Right renal pelvis (tissue), 4 donors: Measurements from ENCODE around the gene BMP8A. TPM values are rescaled to one million over a fixed set of nuclear protein-coding genes. Genes with fewer than 3 reads are reported as not detected.
"Not testable (repeated sequence)": the region's sequence is repeated elsewhere in the genome, so short reads cannot be mapped to it uniquely, and the experiment has no call there.

Source experiments
- DNase-seq, 4 donors: peaks; one replicate each; pipeline ENCODE4 v3.0.0-alpha.2; 2013; ENCODE audit warnings: low read depth in 4 of 4, low spot score in 3 of 4, missing footprints in 1 of 4
- polyA plus RNA-seq, 4 donors: library from polyadenylated mRNA; unstranded; fragments of 120-200 nt; gene quantifications; one replicate each; pipeline ENCODE4 v1.2.1, GENCODE V29; 2013; ENCODE audit not compliant: insufficient read length in 4 of 4

Gene BMP8A, protein sequence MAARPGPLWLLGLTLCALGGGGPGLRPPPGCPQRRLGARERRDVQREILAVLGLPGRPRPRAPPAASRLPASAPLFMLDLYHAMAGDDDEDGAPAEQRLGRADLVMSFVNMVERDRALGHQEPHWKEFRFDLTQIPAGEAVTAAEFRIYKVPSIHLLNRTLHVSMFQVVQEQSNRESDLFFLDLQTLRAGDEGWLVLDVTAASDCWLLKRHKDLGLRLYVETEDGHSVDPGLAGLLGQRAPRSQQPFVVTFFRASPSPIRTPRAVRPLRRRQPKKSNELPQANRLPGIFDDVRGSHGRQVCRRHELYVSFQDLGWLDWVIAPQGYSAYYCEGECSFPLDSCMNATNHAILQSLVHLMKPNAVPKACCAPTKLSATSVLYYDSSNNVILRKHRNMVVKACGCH
- under 1 TPM; 0.32 to 0.86 (median 0.50) TPM for polyA plus RNA-seq

DNA sequence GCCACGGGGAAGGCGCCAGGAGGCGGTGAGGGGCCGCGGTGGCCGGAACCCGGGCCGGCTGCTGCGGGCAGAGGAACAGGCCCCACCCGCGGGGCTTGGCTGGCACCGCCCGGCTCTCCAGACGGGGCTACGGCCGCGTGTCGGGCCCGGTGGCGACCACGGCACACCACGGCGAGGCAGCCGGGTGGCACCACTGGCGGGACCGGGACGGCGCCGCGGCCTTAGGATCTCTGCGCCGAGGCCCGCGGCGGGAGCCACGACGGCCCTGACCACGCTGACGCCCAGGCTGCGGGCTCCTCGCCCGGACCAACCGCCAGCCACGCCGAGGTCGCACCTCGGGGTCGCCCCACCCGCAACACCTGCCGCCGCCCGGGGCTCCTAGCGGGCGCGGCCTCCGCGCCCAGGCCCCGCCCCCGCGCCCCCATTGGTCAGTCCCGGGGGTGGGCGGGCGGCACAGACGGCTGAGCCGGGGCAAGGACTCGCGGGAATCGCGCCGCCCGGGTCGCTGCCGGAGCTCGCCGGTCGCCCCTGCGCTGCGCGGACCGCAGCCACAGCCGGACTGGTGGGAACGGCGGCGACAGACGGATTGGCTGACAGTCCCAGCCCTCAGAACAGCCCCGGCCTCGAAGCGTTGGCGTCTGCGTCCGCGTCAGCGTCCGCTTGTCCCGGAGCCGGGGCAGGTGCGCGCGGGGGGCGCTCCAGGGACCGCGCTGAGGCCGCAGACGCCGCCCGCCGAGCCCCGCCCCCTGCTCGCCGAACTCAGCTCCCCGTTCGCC, at the start of gene BMP8A:
Gene BMP8A (plus strand): TSS at position 491 of the 776 bp plus-strand sequence. CDS start 356 bp downstream, outside the sequence.
- DNase-seq = no peak

DNA sequence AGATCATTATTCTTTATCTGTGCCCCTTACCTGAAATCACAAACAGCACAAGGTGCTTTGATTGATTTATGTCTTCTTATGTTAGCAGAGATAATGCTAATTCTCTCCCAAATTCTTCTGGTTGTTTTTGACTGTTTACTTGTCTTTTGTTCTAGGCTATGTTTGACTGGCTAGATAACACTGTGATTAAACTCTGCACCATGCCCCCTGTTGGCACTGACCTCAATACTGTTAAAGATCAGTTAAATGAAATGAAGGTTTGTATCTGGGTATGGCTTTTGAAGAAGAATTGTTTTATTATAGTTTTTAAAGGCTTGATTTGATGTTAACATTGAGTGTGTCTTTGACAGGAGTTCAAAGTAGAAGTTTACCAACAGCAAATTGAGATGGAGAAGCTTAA, 49.6 kb upstream of the BMP8A start:
- DNase-seq = no peak

DNA sequence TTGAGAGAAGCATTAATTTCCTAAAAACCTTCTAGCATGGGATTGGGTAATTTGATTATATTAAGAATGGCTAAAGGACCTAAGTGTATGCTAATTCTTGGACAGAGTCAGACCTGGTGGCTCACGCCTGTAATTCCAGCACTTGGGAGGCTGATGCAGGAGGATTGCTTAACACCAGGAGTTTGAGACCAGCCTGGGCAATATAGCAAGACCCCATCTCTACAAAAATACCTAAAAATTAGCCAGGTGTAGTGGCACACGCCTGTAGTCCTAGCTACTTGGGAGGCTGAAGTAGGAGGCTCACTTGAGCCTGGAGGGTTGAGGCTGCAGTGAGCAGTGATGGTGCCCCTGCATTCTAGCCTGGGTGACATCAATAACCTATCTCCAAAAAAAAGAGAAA, 45.9 kb upstream of the BMP8A start:
- no peak for DNase-seq

DNA sequence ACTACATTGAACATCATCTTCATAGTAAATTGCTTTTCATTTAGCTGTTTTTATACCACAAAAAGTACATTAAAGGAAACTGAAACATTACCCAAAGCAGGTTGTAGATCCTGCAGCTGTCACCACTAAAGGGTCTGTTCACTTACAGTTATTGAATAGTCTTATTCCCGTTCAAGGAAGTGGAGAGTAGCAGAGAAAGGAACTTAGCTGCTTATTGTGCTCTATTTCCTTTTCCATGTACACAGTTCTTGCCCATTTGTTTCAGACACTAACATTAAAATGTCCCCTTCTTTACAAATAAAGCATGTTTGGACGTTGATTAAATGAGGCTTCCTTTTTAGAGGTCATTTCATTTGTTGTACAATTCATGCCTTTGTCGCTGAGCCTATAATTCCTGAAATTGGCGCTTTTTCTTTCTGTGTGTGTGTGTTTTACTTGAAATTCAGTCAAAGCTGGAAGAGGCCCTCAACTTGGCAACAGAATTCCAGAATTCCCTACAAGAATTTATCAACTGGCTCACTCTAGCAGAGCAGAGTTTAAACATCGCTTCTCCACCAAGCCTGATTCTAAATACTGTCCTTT, 44.4 kb upstream of the BMP8A start:
- no peak for DNase-seq

GRCh38 chr1:39450041-39450440, 41.4 kb upstream of the BMP8A start:
- DNase-seq = not testable (repeated sequence)

GRCh38 chr1:39450956-39451606, 40.4 kb upstream of the BMP8A start:
- DNase-seq = no peak

DNA sequence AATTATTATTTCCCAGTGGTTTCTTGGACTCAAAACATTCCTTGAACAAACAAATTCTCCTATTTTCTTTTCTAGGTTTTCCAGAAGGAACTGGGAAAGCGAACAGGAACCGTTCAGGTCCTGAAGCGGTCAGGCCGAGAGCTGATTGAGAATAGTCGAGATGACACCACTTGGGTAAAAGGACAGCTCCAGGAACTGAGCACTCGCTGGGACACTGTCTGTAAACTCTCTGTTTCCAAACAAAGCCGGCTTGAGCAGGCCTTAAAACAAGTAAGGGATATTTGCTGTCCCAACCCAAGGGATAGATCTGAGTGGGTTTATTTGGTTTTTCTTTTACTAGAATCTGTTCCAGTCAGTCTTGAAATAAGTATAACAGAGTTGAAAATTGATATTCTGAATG, 39.4 kb upstream of the BMP8A start:
- no peak for DNase-seq

GRCh38 chr1:39452540-39452939, 38.9 kb upstream of the BMP8A start:
- no peak for DNase-seq

DNA sequence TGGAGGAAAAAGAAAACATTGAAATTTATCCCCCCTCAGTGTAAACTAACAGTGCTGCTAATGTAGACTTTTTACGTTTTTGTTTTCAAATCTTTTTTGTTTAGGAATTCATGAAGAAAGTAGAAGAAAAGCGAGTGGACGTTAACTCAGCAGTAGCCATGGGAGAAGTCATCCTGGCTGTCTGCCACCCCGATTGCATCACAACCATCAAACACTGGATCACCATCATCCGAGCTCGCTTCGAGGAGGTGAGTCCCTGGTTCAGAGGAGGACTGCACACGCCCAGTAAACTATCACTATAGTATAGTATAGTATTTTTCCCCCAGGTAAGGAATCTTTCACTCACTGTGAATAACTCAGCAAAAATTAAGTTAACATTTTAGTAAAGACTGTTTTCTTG, 37.8 kb upstream of the BMP8A start:
- DNase-seq = no peak

GRCh38 chr1:39458991-39459390, 32.4 kb upstream of the BMP8A start:
- no peak for DNase-seq

DNA sequence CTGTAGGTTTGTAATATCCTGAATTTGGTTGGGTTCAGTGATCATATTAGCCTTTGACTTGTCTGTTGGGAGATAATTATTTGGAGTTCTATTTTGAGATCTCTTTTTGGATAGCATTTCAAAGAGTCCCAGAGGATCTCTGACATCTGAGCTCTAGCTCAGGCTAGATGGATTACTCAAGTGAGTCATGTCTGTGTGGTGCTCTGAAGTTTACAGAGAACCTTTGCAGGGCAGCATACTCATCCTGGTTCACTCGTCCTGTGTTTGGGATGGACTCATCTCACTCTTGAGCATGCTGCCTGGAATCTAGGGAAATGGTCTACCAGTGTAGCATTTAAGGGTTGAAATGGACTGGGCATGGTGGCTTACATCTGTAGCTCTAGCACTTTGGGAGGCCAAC, 29.4 kb upstream of the BMP8A start:
- DNase-seq = no peak

GRCh38 chr1:39466413-39467107, 24.9 kb upstream of the BMP8A start:
- no peak for DNase-seq

GRCh38 chr1:39467108-39467720, 24.2 kb upstream of the BMP8A start:
- peak; percentile 33 to 44 (median 34) for DNase-seq

DNA sequence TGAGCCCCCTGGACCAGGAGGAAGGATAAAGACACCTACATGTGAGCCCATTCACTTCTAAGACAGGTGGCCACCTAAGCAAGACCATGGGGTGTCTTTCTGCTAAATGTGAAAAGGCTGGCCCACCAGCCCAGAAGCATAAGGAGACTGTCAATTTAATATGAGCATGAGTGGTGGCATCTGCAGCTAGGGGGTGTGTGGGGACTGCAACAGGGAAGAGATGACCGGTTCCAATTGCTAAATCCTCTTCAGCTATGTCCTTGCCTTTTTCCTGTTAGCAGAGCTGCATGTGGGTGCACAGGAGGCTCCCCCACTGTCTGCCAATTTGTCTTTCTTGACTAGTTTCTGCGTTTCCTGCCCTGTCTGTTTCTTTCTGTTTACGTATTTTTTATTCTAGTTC, 22.3 kb upstream of the BMP8A start:
- no peak for DNase-seq

GRCh38 chr1:39470040-39470439, 21.4 kb upstream of the BMP8A start:
- DNase-seq = no peak

DNA sequence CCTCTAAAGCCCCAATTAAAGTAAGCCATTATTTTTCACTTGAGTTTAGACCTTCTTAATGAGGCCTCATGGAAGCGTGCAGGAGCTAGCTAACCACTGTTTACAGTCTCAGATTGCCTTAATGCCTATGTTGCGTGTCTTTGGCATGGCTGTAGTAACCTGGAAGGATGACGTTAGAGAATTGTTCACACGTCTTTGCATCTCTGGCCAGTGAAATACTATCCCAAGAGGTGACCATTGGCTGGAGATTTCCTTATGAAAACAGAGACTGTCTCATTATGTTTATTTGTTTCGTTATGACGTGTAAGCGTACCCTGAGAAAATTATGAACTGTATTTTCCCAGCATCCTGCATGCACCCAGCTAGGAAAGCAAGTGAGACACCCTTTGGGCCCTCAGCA, 18.6 kb upstream of the BMP8A start:
- DNase-seq = no peak

DNA sequence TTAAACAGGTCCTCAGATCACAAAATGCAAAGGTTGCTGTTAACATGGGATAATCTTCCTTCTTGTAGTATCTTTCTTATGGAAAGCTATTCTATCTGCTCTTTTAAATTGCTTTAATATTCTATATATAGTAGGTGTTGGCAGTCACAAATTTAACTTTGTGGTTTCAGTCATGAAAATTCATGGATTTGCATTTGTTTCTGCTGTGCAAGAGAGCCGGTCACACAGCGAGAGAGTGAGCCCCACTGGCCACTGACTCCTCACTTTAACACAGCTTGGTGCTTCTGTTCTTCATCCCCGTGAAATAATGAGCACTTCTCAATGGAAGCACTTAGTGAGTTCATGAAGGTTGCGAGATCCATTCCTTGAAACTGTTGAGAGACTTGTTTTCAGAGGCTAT, 18.1 kb upstream of the BMP8A start:
- DNase-seq = no peak

DNA sequence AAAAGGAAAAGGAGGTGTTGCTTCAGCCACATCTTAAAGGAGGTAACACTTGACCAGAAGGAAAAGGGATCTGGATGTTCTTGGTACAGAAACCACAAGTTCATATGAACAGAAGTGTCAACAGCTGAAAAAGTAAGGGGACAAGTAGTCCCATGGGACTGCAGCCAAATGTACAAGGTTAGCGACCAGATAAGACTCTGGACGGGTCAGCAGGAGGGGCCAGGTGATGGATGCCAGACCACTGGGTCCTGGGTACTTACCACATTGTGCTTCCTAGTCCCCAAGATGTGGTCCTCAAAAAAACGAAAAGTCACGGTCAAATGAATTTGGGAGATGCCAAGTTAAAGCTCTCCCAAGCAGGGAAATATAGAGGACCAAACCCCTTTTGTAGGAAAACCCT, 16.6 kb upstream of the BMP8A start:
- DNase-seq = no peak

DNA sequence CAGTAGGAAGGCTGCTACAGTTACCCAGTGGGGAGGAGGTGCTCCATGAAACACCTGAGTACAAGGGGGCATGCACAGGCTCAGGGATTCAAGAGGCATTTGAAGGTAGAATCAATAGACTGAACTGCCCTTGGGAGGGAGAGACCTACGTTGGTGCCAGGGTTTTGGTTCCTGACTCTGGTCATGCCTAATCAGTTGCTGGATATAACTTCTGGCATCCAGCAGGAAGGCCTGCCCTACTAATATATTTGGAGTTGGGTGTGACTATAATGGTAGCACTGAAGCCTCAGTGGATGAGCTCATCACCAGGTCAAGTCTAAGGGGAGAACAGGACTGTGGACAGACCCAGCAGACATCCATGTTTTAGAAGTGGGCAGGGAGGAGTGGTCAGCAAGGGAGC, 15.9 kb upstream of the BMP8A start:
- not testable (repeated sequence) for DNase-seq
